AG04450 (cell line): ENCODE results near the gene BPNT1. TPM values are rescaled to one million over a fixed set of nuclear protein-coding genes. Genes with fewer than 3 reads are reported as not detected.

Source experiments
- CTCF ChIA-PET: fragments of 300-600, 350-600 bp; formaldehyde crosslinking; extraction: SDS; loops from one replicate; lab custom pipeline; 2022; ENCODE audit warnings: antibody characterized with exemption, inconsistent platforms; lab: Charles Lee
- POLR2A ChIA-PET: fragments of 350-600 bp; formaldehyde crosslinking; extraction: SDS; loops from one replicate; lab custom pipeline; 2021; ENCODE audit warnings: antibody characterized with exemption, inconsistent platforms; lab: Yijun Ruan, JAX
- DNase-seq: peaks from one replicate; pipeline ENCODE4 v3.0.0-alpha.2; 2011; ENCODE audit warnings: low read depth, low spot score
- H3K27ac ChIP-seq: one replicate; pipeline ENCODE4 v1.5.1; 2012; ENCODE audit warnings: low read depth, low read length, control low read depth
- H3K27me3 ChIP-seq: one replicate; pipeline ENCODE4 v1.6.0; 2012; ENCODE audit warnings: low read length; ENCODE audit not compliant: control insufficient read depth, insufficient read depth
- H3K4me3 ChIP-seq: 2 replicates; pipeline ENCODE4 v1.5.1; 2011; ENCODE audit warnings: mild to moderate bottlenecking, low read depth, low read length, control low read depth
- H3K9me3 ChIP-seq: 2 replicates; pipeline ENCODE4 v1.5.1; 2012; ENCODE audit warnings: low read length; ENCODE audit not compliant: control insufficient read depth, insufficient read depth
- CTCF ChIP-seq: IDR thresholded peaks from 2 replicates; pipeline ENCODE4 v1.5.1; 2011; ENCODE audit warnings: low read depth, low read length, control low read depth, inconsistent platforms
- polyA plus RNA-seq: library from polyadenylated mRNA; depleted of rRNA; stranded (reverse); fragments of >200 nt; gene quantifications from 2 replicates; pipeline ENCODE4 v1.2.3, GENCODE V29; 2011

BPNT1 gene
- polyA plus RNA-seq, 1 experiment = 54.1 TPM

GRCh38 chr1:220060876-220061275 is 28.7 kb downstream of the BPNT1 start:
- Histone ChIP-seq H3K9me3 (no peaks in the 10 kb centered on the region), H3K27ac (no peak overlapping the region), H3K4me3 (no peak overlapping the region), H3K27me3 (no peaks in the 10 kb centered on the region)
- POLR2A ChIA-PET = interaction anchor here (0.7 kb wide), 1 partner anchor 22 kb away, joined by 3 read pairs; no protein-coding TSS in a partner anchor
- no peak for TF ChIP-seq CTCF
- DNase-seq = no peak
- CTCF ChIA-PET = no interaction called here

- POLR2A ChIA-PET = no interaction called here
- Histone ChIP-seq H3K9me3 (no peaks in the 10 kb centered on the region), H3K27me3 (no peaks in the 10 kb centered on the region), H3K27ac (no peak overlapping the region), H3K4me3 (no peak overlapping the region)
- no peak for DNase-seq
- CTCF ChIA-PET = no interaction called here
- TF ChIP-seq CTCF = no peak
Measured at GRCh38 chr1:220056374-220056773, 33.2 kb downstream of the BPNT1 start.

GRCh38 chr1:220046052-220046930 is 43.3 kb downstream of the BPNT1 start, which contains the start of gene EPRS1:
EPRS1 (minus strand) TSS chr1:220046505; CDS start chr1:220046388, 117 bp downstream.
- Histone ChIP-seq H3K9me3 (no peaks in the 10 kb centered on the region; the same call in 1 of the 2 replicates), H3K4me3 (peak within 1 kb of the TSS; percentile 100), H3K27ac (peak within 1 kb of the TSS; percentile 91), H3K27me3 (no peaks in the 10 kb centered on the region)
- peak; percentile 97 for DNase-seq
- ChIA-PET CTCF (interaction anchor here (0.5 to 0.8 kb wide), 7 partner anchors 11 to 90 kb away, joined by 3 to 13 read pairs (median 3); no protein-coding TSS in a partner anchor), POLR2A (interaction anchor here (0.6 to 0.7 kb wide), 2 partner anchors 65 to 99 kb away, joined by 3 to 4 read pairs; no protein-coding TSS in a partner anchor)
- peak; percentile 61 for TF ChIP-seq CTCF

GRCh38 chr1:220045356-220046051 is 44.1 kb downstream of the BPNT1 start:
- POLR2A ChIA-PET = interaction anchor here (0.6 kb wide), 1 partner anchor 66 kb away, joined by 4 read pairs; no protein-coding TSS in a partner anchor
- no peaks in the 10 kb centered on the region for H3K27me3 ChIP-seq
- H3K9me3 ChIP-seq = no peaks in the 10 kb centered on the region; the same call in 1 of the 2 replicates
- H3K27ac ChIP-seq = peak overlapping the region; percentile 91
- CTCF ChIA-PET = interaction anchor here (0.5 to 0.7 kb wide), 5 partner anchors 12 to 89 kb away, joined by 3 read pairs; no protein-coding TSS in a partner anchor
- no peak for DNase-seq
- TF ChIP-seq CTCF = no peak
- H3K4me3 ChIP-seq = peak overlapping the region; percentile 100
